SU-DHL-6 (cell line): Measurements from ENCODE around the gene COX6B2.

ENCODE experiments used
- H2AFZ ChIP-seq: fragments of 200-600 bp; sonication (generic); 2 replicates; pipeline ENCODE4 v1.6.1; 2014; ENCODE audit warnings: low read depth, mild to moderate bottlenecking, moderate library complexity, mixed read lengths, antibody characterized with exemption, low read length; ENCODE audit not compliant: severe bottlenecking
- H3F3A ChIP-seq: fragments of 200-600 bp; shearing (Covaris generic); 2 replicates; pipeline ENCODE4 v1.6.0; 2016; ENCODE audit warnings: antibody characterized with exemption, mild to moderate bottlenecking; ENCODE audit not compliant: insufficient read depth
- H3K27ac ChIP-seq: fragments of 200-600 bp; sonication (generic); 2 replicates; pipeline ENCODE4 v1.5.1; 2016; ENCODE audit warnings: low read depth, mild to moderate bottlenecking, low read length, moderate library complexity, mixed read lengths
- H3K27me3 ChIP-seq: fragments of 200-600 bp; sonication (generic), shearing (Covaris generic); 2 replicates; pipeline ENCODE4 v1.6.0; 2014; ENCODE audit warnings: mild to moderate bottlenecking, low read length
- H3K36me3 ChIP-seq: fragments of 200-600 bp; sonication (generic); 2 replicates; pipeline ENCODE4 v1.6.1; 2014; ENCODE audit warnings: mild to moderate bottlenecking, low read length, mixed read lengths
- H3K4me2 ChIP-seq: fragments of 300-600, 200-600 bp; shearing (Covaris generic), sonication (generic); 2 replicates; pipeline ENCODE4 v1.6.0; 2014; ENCODE audit warnings: low read length, low read depth, mild to moderate bottlenecking; ENCODE audit not compliant: poor library complexity, severe bottlenecking
- H3K4me3 ChIP-seq: fragments of 200-600 bp; sonication (generic); 2 replicates; pipeline ENCODE4 v1.5.1; 2014; ENCODE audit warnings: antibody characterized with exemption, low read length, mild to moderate bottlenecking, mixed read lengths; ENCODE audit not compliant: insufficient read depth, poor library complexity, severe bottlenecking
- H3K79me2 ChIP-seq: fragments of 200-600 bp; sonication (generic); 2 replicates; pipeline ENCODE4 v1.6.1; 2014; ENCODE audit warnings: mild to moderate bottlenecking, low read length, moderate library complexity; ENCODE audit not compliant: insufficient read depth
- H3K9ac ChIP-seq: fragments of 200-600 bp; sonication (generic); 2 replicates; pipeline ENCODE4 v1.7.0; 2014; ENCODE audit warnings: mild to moderate bottlenecking, low read length
- H3K9me2 ChIP-seq: fragments of 200-600 bp; sonication (generic); replicated peaks from 2 replicates; pipeline ENCODE4 v1.6.1; 2014; ENCODE audit warnings: low read length; ENCODE audit not compliant: insufficient read depth
- H3K9me3 ChIP-seq: fragments of 200-600 bp; sonication (generic); 2 replicates; pipeline ENCODE4 v1.6.1; 2014; ENCODE audit warnings: low read length, mixed read lengths; ENCODE audit not compliant: insufficient read depth
- H4K20me1 ChIP-seq: fragments of 200-600 bp; sonication (generic); 2 replicates; pipeline ENCODE4 v1.6.1; 2014; ENCODE audit warnings: low read depth, mild to moderate bottlenecking, antibody characterized with exemption, low read length, moderate library complexity, mixed read lengths
- EZH2phosphoT487 ChIP-seq: fragments of 200-600 bp; sonication (generic), shearing (Covaris generic); conservative IDR thresholded peaks from 2 replicates; pipeline ENCODE4 v1.6.1; 2018; ENCODE audit warnings: mild to moderate bottlenecking, antibody characterized with exemption, low read length, moderate library complexity, mixed read lengths
- TF ChIP-seq, protein P1 (sequence below): fragments of 200-600 bp; sonication (generic); IDR thresholded peaks from one replicate; pipeline ENCODE4 v1.5.1; 2017; ENCODE audit warnings: antibody characterized with exemption, mild to moderate bottlenecking, low read length, moderate library complexity; ENCODE audit not compliant: insufficient read depth, poor library complexity, severe bottlenecking

COX6B2 gene

GRCh38 chr19:55373306-55373992, 18.9 kb upstream of the COX6B2 start:
- Histone ChIP-seq H3K4me3 (no peak overlapping the region), H2AFZ (no peak overlapping the region), H4K20me1 (no peaks in the 10 kb centered on the region), H3K27me3 (no peaks in the 10 kb centered on the region), H3K36me3 (no peaks in the 10 kb centered on the region), H3K9me2 (no peaks in the 10 kb centered on the region), H3K9ac (no peak overlapping the region), H3K4me2 (no peak overlapping the region), H3K79me2 (no peaks in the 10 kb centered on the region), H3K9me3 (no peaks in the 10 kb centered on the region), H3K27ac (no peak overlapping the region), H3F3A (no peaks in the 10 kb centered on the region)
- TF ChIP-seq EZH2phosphoT487: no peak
- TF ChIP-seq, protein P1, sequence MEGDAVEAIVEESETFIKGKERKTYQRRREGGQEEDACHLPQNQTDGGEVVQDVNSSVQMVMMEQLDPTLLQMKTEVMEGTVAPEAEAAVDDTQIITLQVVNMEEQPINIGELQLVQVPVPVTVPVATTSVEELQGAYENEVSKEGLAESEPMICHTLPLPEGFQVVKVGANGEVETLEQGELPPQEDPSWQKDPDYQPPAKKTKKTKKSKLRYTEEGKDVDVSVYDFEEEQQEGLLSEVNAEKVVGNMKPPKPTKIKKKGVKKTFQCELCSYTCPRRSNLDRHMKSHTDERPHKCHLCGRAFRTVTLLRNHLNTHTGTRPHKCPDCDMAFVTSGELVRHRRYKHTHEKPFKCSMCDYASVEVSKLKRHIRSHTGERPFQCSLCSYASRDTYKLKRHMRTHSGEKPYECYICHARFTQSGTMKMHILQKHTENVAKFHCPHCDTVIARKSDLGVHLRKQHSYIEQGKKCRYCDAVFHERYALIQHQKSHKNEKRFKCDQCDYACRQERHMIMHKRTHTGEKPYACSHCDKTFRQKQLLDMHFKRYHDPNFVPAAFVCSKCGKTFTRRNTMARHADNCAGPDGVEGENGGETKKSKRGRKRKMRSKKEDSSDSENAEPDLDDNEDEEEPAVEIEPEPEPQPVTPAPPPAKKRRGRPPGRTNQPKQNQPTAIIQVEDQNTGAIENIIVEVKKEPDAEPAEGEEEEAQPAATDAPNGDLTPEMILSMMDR: no peak

DNA sequence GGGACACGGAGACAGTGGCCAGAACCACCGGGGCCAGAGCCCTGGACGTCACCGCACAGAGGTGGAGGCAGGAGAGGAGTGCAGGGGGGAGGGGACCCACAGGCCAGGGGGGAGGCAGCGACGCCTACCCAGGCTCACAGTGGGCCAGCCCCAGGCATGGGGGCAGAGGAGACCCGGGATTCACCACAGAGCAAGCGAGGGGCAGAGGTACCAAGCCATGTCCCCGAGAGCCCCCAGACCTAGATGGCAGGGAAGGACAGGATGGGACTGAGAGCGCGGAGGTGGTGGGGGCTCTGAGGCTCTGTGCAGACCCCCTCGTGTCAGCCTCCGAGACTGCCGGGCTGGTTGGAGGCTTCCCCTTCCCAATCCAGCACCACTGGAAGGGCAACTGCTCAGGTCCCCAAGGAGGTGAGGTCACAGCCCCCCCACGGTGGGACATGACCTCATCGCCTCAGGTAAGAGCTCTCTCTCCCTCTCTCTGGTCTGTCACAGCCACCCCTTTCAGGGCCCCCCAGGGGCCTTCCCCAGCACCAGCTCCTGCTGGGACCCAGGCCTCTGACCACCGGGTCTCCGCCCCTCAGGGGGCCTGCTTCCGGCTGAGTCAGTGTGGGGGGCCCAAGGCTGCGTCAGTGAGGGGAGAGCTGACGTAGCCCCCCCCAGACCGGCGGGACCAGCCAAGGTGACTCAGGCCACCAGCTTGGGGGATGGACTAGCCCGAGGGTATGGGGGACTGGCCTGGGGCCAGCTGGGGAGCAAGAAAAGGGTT, 18.0 kb upstream of the COX6B2 start:
- H4K20me1 ChIP-seq: no peaks in the 10 kb centered on the region
- no peak overlapping the region for H3K9ac ChIP-seq
- no peak overlapping the region for H3K4me2 ChIP-seq
- H3F3A ChIP-seq: no peaks in the 10 kb centered on the region
- H3K9me3 ChIP-seq: no peaks in the 10 kb centered on the region
- H3K36me3 ChIP-seq: no peaks in the 10 kb centered on the region
- no peak overlapping the region for H2AFZ ChIP-seq
- TF ChIP-seq, protein P1: no peak
- no peak for TF ChIP-seq EZH2phosphoT487
- H3K27ac ChIP-seq: no peak overlapping the region
- no peaks in the 10 kb centered on the region for H3K9me2 ChIP-seq
- H3K4me3 ChIP-seq: no peak overlapping the region
- no peaks in the 10 kb centered on the region for H3K79me2 ChIP-seq
- no peaks in the 10 kb centered on the region for H3K27me3 ChIP-seq

DNA sequence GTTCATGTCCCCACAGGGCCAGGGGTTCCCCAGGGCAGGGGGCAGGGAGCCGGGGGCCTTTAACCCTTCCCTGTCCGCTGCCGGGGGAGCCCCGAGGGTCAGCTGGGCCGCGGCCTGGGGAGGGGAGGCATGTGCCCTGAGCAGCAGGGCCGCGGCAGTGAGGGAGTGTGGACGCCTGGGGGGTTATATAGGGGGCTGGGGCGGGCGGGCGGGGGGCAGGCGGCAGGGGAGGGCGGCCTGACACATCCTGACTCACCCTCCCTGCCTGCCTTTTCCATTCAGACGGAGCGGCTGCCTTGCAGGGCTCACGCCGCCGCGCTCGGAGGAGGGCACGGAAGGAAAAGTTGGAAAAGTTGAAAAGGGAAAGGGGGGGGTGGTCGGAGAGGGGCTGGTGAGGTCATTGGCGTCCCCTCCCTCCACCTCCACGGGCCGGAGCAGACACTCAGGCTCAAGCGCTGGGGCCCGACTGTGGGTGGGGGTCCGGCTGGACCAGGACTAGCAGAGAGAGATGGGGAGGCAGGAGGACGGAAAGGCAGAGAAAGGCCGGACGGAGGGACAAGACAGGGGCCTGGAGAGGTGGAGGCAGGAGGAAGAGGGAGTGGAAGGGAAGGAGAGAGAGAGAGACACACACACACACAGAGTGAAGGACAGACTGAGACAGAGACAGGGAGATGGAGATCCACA, 15.9 kb upstream of the COX6B2 start, which contains the start of gene IL11:
Gene IL11, minus strand, starts transcription at position 159 of the 684 bp plus-strand sequence. Its CDS starts 153 bp downstream, at position 6.
- no peak within 1 kb of the TSS for H3K9ac ChIP-seq

More for the DNA sequence above, 15.9 kb upstream of the COX6B2 start, which contains the start of gene IL11:
- no peaks in the 10 kb centered on the region for H3F3A ChIP-seq
- H3K79me2 ChIP-seq: no peaks in the 10 kb centered on the region
- no peak within 1 kb of the TSS for H3K4me3 ChIP-seq
- no peaks in the 10 kb centered on the region for H4K20me1 ChIP-seq
- no peaks in the 10 kb centered on the region for H3K9me3 ChIP-seq
- H3K27ac ChIP-seq: no peak within 1 kb of the TSS
- H3K9me2 ChIP-seq: no peaks in the 10 kb centered on the region
- H3K36me3 ChIP-seq: no peaks in the 10 kb centered on the region
- TF ChIP-seq, protein P1: no peak
- TF ChIP-seq EZH2phosphoT487: no peak
- no peak within 1 kb of the TSS for H2AFZ ChIP-seq
- H3K27me3 ChIP-seq: no peaks in the 10 kb centered on the region
- no peak within 1 kb of the TSS for H3K4me2 ChIP-seq
